ENCODE measurements around the gene SHOX. TPM values are rescaled to one million over a fixed set of nuclear protein-coding genes. Genes with fewer than 3 reads are reported as not detected.
"Not testable (repeated sequence)": the region's sequence is repeated elsewhere in the genome, so short reads cannot be mapped to it uniquely, and the experiment has no call there.

Gene SHOX
- polyA plus RNA-seq, 1 donor (not counting 4 experiments of a cell fraction or from before 2014, with no cell fraction given), result not detected

DNA sequence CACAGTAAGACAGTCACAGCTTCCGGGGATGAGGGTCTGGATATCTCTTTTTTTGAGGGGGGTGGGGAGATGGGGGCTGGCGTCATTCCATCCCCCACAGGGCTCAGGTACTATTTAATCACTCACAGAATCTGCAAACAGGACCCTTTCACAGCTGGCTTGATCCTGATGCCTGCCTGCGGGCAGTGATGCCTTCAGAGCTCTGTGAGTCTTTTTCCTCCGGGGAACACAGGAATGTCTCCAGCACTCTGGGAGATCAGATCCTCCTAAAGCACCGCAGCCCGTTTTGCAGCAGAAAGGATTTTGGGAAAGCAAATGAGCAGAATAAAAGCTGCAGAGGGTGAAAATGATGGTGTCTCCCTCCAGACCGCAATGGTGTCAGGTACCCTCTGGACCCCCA, 13.2 kb upstream of the SHOX start:
- FAIRE-seq, result no peak
- no peak for DNase-seq (ENCODE audit: low read depth, low spot score)
- Histone ChIP-seq H3K9ac (ENCODE audit: control insufficient read depth, extremely low read depth, insufficient read depth, low read length) (no peak overlapping the region), H2AFZ (ENCODE audit: control insufficient read depth, low read length) (no peak overlapping the region), H3K4me2 (ENCODE audit: control insufficient read depth, extremely low read depth, insufficient read depth, low read depth, low read length) (no peak overlapping the region), H3K79me2 (ENCODE audit: control insufficient read depth, insufficient read depth, low read length) (no peaks in the 10 kb centered on the region), H3K27ac (ENCODE audit: control insufficient read depth, insufficient read depth, low read length) (no peak overlapping the region), H4K20me1 (ENCODE audit: control insufficient read depth, extremely low read depth, insufficient read depth, low read length) (no peaks in the 10 kb centered on the region), H3K4me1 (ENCODE audit: control insufficient read depth, extremely low read depth, insufficient read depth, low read length) (no peaks in the 10 kb centered on the region), H3K4me3 (ENCODE audit: control insufficient read depth in 2 of 3, extremely low read depth in 1 of 3, insufficient read depth in 2 of 3, low read depth in 1 of 3, low read length in 3 of 3) (no peak overlapping the region), H3K36me3 (ENCODE audit: control insufficient read depth in 2 of 2, extremely low read depth in 1 of 2, insufficient read depth in 2 of 2, low read length in 2 of 2) (no peaks in the 10 kb centered on the region), H3K9me3 (ENCODE audit: control insufficient read depth, low read depth, low read length) (no peaks in the 10 kb centered on the region), H3K9me1 (ENCODE audit: control insufficient read depth, extremely low read depth, insufficient read depth, low read length) (no peaks in the 10 kb centered on the region), H3K27me3 (ENCODE audit: control insufficient read depth, extremely low read depth, insufficient read depth, low read length) (peaks cover 12% of the 10 kb centered on the region)
- dilution Hi-C loops (cut with MboI; ENCODE audit: extremely low pct_ligation_motif_present, low sequenced_read_pairs), result no loop called here
- TF ChIP-seq, protein P1, sequence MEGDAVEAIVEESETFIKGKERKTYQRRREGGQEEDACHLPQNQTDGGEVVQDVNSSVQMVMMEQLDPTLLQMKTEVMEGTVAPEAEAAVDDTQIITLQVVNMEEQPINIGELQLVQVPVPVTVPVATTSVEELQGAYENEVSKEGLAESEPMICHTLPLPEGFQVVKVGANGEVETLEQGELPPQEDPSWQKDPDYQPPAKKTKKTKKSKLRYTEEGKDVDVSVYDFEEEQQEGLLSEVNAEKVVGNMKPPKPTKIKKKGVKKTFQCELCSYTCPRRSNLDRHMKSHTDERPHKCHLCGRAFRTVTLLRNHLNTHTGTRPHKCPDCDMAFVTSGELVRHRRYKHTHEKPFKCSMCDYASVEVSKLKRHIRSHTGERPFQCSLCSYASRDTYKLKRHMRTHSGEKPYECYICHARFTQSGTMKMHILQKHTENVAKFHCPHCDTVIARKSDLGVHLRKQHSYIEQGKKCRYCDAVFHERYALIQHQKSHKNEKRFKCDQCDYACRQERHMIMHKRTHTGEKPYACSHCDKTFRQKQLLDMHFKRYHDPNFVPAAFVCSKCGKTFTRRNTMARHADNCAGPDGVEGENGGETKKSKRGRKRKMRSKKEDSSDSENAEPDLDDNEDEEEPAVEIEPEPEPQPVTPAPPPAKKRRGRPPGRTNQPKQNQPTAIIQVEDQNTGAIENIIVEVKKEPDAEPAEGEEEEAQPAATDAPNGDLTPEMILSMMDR (optimal IDR thresholded peaks at IDR 0.05 in 1 of 3, IDR thresholded peaks at IDR 0.05 in 1 of 3, conservative IDR thresholded peaks at IDR 0.05 in 1 of 3; ENCODE audit: extremely low read depth in 1 of 3, insufficient read depth in 2 of 3, low read length in 3 of 3), result no peak
- TF ChIP-seq EZH2 (IDR thresholded peaks at IDR 0.05; ENCODE audit: low read length), result no peak

DNA sequence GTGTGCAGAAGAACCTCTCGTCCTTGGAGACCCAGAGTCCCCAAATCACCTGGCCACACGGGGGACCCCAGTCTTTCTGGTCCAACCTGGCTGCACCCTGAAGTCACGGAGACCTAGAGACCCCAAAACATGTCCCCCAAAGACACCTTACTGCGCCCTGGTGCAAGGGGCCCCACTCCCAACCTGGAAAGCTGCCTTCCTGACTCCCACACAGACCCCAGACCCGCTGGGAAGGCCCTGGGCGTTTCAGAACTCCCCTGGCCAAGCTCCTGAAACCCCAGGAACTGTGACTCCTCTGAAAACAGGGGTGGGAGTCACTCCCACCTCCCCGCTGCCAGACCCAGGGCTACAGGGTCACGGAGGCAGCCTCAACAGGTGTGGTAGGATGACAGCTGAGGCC, 12.7 kb upstream of the SHOX start:
- Histone ChIP-seq H4K20me1 (ENCODE audit: control insufficient read depth, extremely low read depth, insufficient read depth, low read length) (no peaks in the 10 kb centered on the region), H3K27ac (ENCODE audit: control insufficient read depth, insufficient read depth, low read length) (no peak overlapping the region), H3K9ac (ENCODE audit: control insufficient read depth, extremely low read depth, insufficient read depth, low read length) (no peak overlapping the region), H3K27me3 (ENCODE audit: control insufficient read depth, extremely low read depth, insufficient read depth, low read length) (peaks cover 12% of the 10 kb centered on the region), H3K9me1 (ENCODE audit: control insufficient read depth, extremely low read depth, insufficient read depth, low read length) (no peaks in the 10 kb centered on the region), H3K79me2 (ENCODE audit: control insufficient read depth, insufficient read depth, low read length) (no peaks in the 10 kb centered on the region), H3K9me3 (ENCODE audit: control insufficient read depth, low read depth, low read length) (no peaks in the 10 kb centered on the region), H3K4me3 (ENCODE audit: control insufficient read depth in 2 of 3, extremely low read depth in 1 of 3, insufficient read depth in 2 of 3, low read depth in 1 of 3, low read length in 3 of 3) (no peak overlapping the region), H3K36me3 (ENCODE audit: control insufficient read depth in 2 of 2, extremely low read depth in 1 of 2, insufficient read depth in 2 of 2, low read length in 2 of 2) (no peaks in the 10 kb centered on the region), H3K4me2 (ENCODE audit: control insufficient read depth, extremely low read depth, insufficient read depth, low read depth, low read length) (no peak overlapping the region), H2AFZ (ENCODE audit: control insufficient read depth, low read length) (no peak overlapping the region), H3K4me1 (ENCODE audit: control insufficient read depth, extremely low read depth, insufficient read depth, low read length) (no peaks in the 10 kb centered on the region)
- no peak for FAIRE-seq
- TF ChIP-seq, protein P1 (optimal IDR thresholded peaks at IDR 0.05 in 1 of 3, IDR thresholded peaks at IDR 0.05 in 1 of 3, conservative IDR thresholded peaks at IDR 0.05 in 1 of 3; ENCODE audit: extremely low read depth in 1 of 3, insufficient read depth in 2 of 3, low read length in 3 of 3), result no peak
- TF ChIP-seq EZH2 (IDR thresholded peaks at IDR 0.05; ENCODE audit: low read length), result no peak
- no peak for DNase-seq (ENCODE audit: low read depth, low spot score)
- dilution Hi-C loops (cut with MboI; ENCODE audit: extremely low pct_ligation_motif_present, low sequenced_read_pairs), result no loop called here

DNA sequence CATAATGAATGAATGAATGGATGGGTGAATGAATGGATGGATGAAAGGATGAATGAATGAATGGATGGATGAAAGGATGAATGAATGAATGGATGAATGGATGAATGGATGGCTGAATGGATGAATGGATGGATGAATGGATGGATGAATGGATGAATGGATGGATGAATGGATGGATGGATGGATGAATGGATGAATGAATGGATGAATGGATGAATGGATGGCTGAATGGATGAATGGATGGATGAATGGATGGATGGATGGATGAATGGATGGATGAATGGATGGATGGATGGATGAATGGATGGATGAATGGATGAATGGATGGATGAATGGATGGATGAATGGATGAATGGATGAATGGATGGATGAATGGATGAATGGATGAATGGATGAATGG, 12.3 kb upstream of the SHOX start:
- FAIRE-seq; H3K9me1 ChIP-seq (ENCODE audit: control insufficient read depth, extremely low read depth, insufficient read depth, low read length); dilution Hi-C loops (cut with MboI; ENCODE audit: extremely low pct_ligation_motif_present, low sequenced_read_pairs); H3K4me1 ChIP-seq (ENCODE audit: control insufficient read depth, extremely low read depth, insufficient read depth, low read length); H3K9me3 ChIP-seq (ENCODE audit: control insufficient read depth, low read depth, low read length); H3K9ac ChIP-seq (ENCODE audit: control insufficient read depth, extremely low read depth, insufficient read depth, low read length); H3K27ac ChIP-seq (ENCODE audit: control insufficient read depth, insufficient read depth, low read length); H4K20me1 ChIP-seq (ENCODE audit: control insufficient read depth, extremely low read depth, insufficient read depth, low read length); H3K79me2 ChIP-seq (ENCODE audit: control insufficient read depth, insufficient read depth, low read length); H3K4me3 ChIP-seq (ENCODE audit: control insufficient read depth in 2 of 3, extremely low read depth in 1 of 3, insufficient read depth in 2 of 3, low read depth in 1 of 3, low read length in 3 of 3); DNase-seq (ENCODE audit: low read depth, low spot score); H3K4me2 ChIP-seq (ENCODE audit: control insufficient read depth, extremely low read depth, insufficient read depth, low read depth, low read length); H3K36me3 ChIP-seq (ENCODE audit: control insufficient read depth in 2 of 2, extremely low read depth in 1 of 2, insufficient read depth in 2 of 2, low read length in 2 of 2); H2AFZ ChIP-seq (ENCODE audit: control insufficient read depth, low read length): not testable (repeated sequence)
- peaks cover 12% of the 10 kb centered on the region for H3K27me3 ChIP-seq (ENCODE audit: control insufficient read depth, extremely low read depth, insufficient read depth, low read length)

Measured in keratinocyte (primary cell).